Sciatic nerve (tissue), 1 donor: ENCODE measurements around the gene OR5AR1. TPM values are rescaled to one million over a fixed set of nuclear protein-coding genes. Genes with fewer than 3 reads are reported as not detected.

Experiments used
- total RNA-seq: library from RNA; stranded (reverse); fragmentation: NEBNext Ultra II Directional; extraction: Animal tissue kit (Norgen Biotek cat#: 25700); gene quantifications from one replicate; pipeline ENCODE4 v1.2.1, GENCODE V29; 2021
- donor health status: DM: no; HTN: no; CAD: no.

Gene OR5AR1
- total RNA-seq, 1 donor from 2014 or later, result not detected

Other genes with a start within 250 kb of the OR5AR1 start
- gene OR5M3, start 190.3 kb upstream of the OR5AR1 start, total RNA-seq, result not detected
- gene OR5M8, start 172.3 kb upstream of the OR5AR1 start, total RNA-seq, result not detected
- not detected for gene OR5M11, start 120.4 kb upstream of the OR5AR1 start, total RNA-seq
- not detected for gene OR5M10, start 86.0 kb upstream of the OR5AR1 start, total RNA-seq
- gene OR5M1, start 48.8 kb upstream of the OR5AR1 start, total RNA-seq, result not detected
- not detected for gene OR5AP2, start 21.2 kb upstream of the OR5AR1 start, total RNA-seq
- not detected for gene OR9G1, start 35.4 kb downstream of the OR5AR1 start, total RNA-seq
- gene OR9G4, start 85.0 kb downstream of the OR5AR1 start, total RNA-seq, result not detected